Measurements from ENCODE around the gene ITPA.

GRCh38 chr20:3223994-3224680, 14.8 kb downstream of the ITPA start:
- TF ChIP-seq POLR2A (IDR thresholded peaks at IDR 0.05; ENCODE audit: low read depth, low read length) (no peak), POLR2AphosphoS5 (IDR thresholded peaks at IDR 0.05; ENCODE audit: insufficient read depth, low read depth, low read length) (no peak), CTCF (IDR thresholded peaks at IDR 0.05; ENCODE audit: extremely low read depth in 1 of 2, insufficient read depth in 1 of 2, low read depth in 1 of 2, low read length in 2 of 2) (no peak), MAX (IDR thresholded peaks at IDR 0.05; ENCODE audit: insufficient read depth, insufficient read length) (no peak)
